ENCODE results near the gene POU2F2. TPM values are rescaled to one million over a fixed set of nuclear protein-coding genes. Genes with fewer than 3 reads are reported as not detected.

POU2F2 gene
- total and polyA plus RNA-seq, 9 donors, result 0.52 to 4.3 (median 1.2) TPM; not detected in 1

DNA sequence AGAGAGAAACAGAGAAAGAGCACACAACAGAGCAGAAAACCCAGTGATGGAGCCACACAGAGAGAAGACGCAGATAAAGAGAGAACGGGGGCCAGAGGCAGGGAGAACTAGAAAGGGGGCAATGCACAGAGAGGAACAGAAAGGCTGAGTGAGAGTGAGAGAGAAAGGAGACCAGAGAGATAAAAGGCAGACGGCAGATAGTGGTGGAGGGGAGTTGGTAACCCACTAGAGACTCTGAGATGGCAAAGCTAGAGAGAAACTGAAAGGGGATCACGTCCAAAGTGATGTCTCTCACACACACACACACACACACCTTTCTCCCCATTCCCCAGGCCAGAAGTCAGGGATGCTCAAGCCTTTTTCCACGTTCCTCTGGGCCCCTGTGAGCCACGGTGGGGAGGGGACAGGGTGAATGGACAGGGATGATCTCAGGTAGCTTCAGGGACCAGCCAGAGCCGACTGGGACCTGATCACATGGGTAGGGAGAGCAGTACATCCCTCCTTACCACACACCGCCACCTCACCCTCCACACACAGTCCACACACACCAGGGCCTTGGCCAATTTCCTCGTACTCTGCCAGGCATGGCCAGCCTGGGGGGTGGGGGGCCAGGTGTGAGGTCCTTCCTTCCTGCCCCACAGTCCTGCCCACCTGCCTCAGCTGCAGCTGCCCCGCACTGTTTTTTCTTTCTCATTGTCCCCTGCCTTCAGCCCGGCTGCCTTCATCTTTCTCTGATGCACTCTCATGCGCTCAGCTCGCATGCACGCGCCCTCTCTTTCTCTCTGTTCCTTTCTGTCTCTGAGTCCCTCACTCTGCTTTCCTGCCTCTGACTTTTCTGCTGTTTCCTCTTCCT, 22.5 kb upstream of the POU2F2 start:
- Histone ChIP-seq H3K27ac (no peak overlapping the region), H3K4me1 (ENCODE audit: insufficient read depth) (no peaks in the 10 kb centered on the region), H3K9me3 (no peaks in the 10 kb centered on the region), H3K27me3 (no peaks in the 10 kb centered on the region), H3K4me3 (no peak overlapping the region), H3K36me3 (no peaks in the 10 kb centered on the region)
- 39 to 44% (median 43%) methylated on average over 15 of the region's 15 CpGs for WGBS, 3 donors
- intact Hi-C loops (cut with DNase I), result no loop called here
- no peak for DNase-seq
- TF ChIP-seq POLR2A (IDR thresholded peaks at IDR 0.05), result no peak
- no peak for TF ChIP-seq EP300 (IDR thresholded peaks at IDR 0.05)
- TF ChIP-seq, protein P1, sequence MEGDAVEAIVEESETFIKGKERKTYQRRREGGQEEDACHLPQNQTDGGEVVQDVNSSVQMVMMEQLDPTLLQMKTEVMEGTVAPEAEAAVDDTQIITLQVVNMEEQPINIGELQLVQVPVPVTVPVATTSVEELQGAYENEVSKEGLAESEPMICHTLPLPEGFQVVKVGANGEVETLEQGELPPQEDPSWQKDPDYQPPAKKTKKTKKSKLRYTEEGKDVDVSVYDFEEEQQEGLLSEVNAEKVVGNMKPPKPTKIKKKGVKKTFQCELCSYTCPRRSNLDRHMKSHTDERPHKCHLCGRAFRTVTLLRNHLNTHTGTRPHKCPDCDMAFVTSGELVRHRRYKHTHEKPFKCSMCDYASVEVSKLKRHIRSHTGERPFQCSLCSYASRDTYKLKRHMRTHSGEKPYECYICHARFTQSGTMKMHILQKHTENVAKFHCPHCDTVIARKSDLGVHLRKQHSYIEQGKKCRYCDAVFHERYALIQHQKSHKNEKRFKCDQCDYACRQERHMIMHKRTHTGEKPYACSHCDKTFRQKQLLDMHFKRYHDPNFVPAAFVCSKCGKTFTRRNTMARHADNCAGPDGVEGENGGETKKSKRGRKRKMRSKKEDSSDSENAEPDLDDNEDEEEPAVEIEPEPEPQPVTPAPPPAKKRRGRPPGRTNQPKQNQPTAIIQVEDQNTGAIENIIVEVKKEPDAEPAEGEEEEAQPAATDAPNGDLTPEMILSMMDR (IDR thresholded peaks at IDR 0.05), result no peak

DNA sequence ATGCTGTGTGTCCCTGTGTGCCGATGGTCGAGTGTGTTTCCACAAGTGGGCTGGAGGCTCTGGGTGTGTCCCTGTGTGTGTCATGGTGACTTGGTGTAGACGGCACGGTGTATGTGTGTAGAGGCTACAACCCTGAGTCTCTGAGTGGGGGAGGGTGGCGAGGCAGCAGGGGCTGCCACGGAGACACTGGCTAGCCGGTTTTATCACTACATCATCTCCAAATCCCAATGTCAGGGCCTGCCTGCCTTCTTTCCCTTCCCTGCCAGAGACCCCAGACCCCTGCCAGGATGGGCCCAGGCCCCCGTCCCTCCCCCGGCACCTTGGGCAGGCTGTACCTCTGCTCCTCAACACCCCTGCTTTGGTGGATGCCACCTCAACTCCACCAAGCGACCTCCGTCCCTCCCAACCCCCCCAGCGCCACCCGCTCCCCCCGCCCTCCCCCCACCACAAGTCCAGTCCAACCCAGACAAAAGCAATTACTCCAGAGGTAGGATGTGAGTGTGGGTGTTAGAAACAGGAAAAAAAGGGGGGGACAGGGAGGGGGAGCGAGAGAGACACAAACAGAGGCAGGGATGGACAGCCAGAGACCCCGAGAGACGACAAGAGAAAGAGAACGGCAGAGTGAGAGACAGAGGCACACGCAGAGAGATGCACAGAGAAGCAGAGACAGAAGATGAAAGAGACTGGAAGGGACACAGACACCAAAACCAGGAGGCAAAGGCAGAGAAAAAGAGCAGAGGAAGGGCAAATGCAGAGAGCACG, 21.6 kb upstream of the POU2F2 start:
- Histone ChIP-seq H3K4me1 (ENCODE audit: insufficient read depth) (no peaks in the 10 kb centered on the region), H3K27me3 (no peaks in the 10 kb centered on the region)

DNA sequence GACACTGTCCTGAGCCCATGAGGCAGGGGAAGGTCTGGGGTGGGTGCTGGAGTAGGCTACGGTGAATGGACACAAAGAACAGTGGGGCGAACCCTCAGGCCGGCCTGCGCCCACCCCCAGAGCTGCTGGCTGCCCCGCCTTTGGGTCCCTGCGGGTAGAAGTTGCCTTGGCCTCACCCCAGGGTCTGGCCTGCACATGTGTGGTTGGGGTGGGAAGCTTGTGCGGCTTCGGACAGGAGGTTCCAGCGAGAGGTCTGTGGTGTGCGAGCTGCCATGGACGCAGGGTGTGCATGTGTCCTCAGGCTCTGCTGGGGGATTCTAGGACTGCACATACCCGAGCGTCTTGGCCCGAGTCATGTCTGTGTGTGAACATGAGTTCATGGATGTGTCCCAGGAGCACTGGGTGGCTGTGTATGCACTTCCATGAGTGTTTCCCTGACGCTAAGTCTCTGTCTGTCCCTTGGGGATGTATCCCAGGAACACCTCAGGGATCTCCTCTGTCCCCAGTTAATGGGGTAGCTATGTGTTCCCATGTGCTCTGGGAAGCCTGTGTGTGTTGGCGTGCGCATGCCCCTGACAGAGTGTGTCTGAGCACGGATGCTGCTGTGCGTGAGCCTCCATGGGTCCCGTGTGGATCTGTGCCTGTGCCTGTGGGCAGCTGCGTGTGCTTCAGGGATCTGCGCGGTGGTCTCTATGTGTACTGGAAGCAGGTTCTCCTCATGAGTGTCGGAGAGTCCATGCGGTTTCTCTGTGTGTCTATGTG, 20.8 kb upstream of the POU2F2 start:
- intact Hi-C loops (cut with DNase I), result no loop called here
- H3K4me3 ChIP-seq, result no peak overlapping the region
- TF ChIP-seq POLR2A (IDR thresholded peaks at IDR 0.05) (no peak), EP300 (IDR thresholded peaks at IDR 0.05) (no peak)
- TF ChIP-seq, protein P1 (IDR thresholded peaks at IDR 0.05), result no peak
- DNase-seq, result no peak
- no peak overlapping the region for H3K27ac ChIP-seq
- WGBS, 3 donors, result 85 to 86% (median 86%) methylated on average over 25 of the region's 25 CpGs
- no peaks in the 10 kb centered on the region for H3K4me1 ChIP-seq (ENCODE audit: insufficient read depth)
- no peaks in the 10 kb centered on the region for H3K9me3 ChIP-seq
- H3K36me3 ChIP-seq, result no peaks in the 10 kb centered on the region
- no peaks in the 10 kb centered on the region for H3K27me3 ChIP-seq

More for the DNA sequence above, 21.6 kb upstream of the POU2F2 start:
- 32 to 36% (median 33%) methylated on average over 19 to 20 of the region's 20 CpGs for WGBS, 3 donors
- Histone ChIP-seq H3K9me3 (no peaks in the 10 kb centered on the region), H3K27ac (no peak overlapping the region), H3K4me3 (no peak overlapping the region), H3K36me3 (no peaks in the 10 kb centered on the region)
- TF ChIP-seq POLR2A (IDR thresholded peaks at IDR 0.05) (no peak), EP300 (IDR thresholded peaks at IDR 0.05) (no peak)
- TF ChIP-seq, protein P1 (IDR thresholded peaks at IDR 0.05), result no peak
- no peak for DNase-seq
- intact Hi-C loops (cut with DNase I), result no loop called here
